HTR-8/SVneo (cell line): Measurements from ENCODE around the gene GORASP2.

Source experiments
- DNase-seq: peaks from one replicate; pipeline ENCODE4 v3.0.0; 2011; ENCODE audit warnings: low spot score, mixed read lengths; ENCODE audit not compliant: insufficient read length
- FAIRE-seq: peaks from 2 replicates; lab custom pipeline; 2011; peaks lifted over from hg19 to GRCh38; lab: Jason Lieb, UNC

Gene GORASP2

GRCh38 chr2:170953941-170954340, 24.9 kb downstream of the GORASP2 start:
- no peak for FAIRE-seq
- no peak for DNase-seq

- no peak for DNase-seq
- FAIRE-seq: no peak
These were observed 34.3 kb downstream of the GORASP2 start for GRCh38 chr2:170963386-170963785.

- no peak for FAIRE-seq
These were observed 36.6 kb downstream of the GORASP2 start for GRCh38 chr2:170965446-170966225.

GRCh38 chr2:170966648-170967396, 37.8 kb downstream of the GORASP2 start:
- FAIRE-seq: no peak
- DNase-seq: no peak

More at GRCh38 chr2:170965446-170966225, 36.6 kb downstream of the GORASP2 start:
- no peak for DNase-seq

GRCh38 chr2:170967553-170967952, 38.5 kb downstream of the GORASP2 start:
- FAIRE-seq: no peak
- no peak for DNase-seq

- DNase-seq (no peak), FAIRE-seq (no peak)
These were observed 39.4 kb downstream of the GORASP2 start for GRCh38 chr2:170968205-170969003.

GRCh38 chr2:170969030-170969429, 40.0 kb downstream of the GORASP2 start:
- no peak for FAIRE-seq
- DNase-seq: no peak

- no peak for FAIRE-seq
- DNase-seq: no peak
These were observed 40.9 kb downstream of the GORASP2 start for GRCh38 chr2:170969872-170970496.

GRCh38 chr2:170971071-170971470, 42.0 kb downstream of the GORASP2 start:
- FAIRE-seq (no peak), DNase-seq (no peak)

- no peak for FAIRE-seq
These were observed 43.5 kb downstream of the GORASP2 start for GRCh38 chr2:170972296-170973224.

GRCh38 chr2:170973225-170973491, 44.1 kb downstream of the GORASP2 start:
- FAIRE-seq: no peak

More at GRCh38 chr2:170972296-170973224, 43.5 kb downstream of the GORASP2 start:
- DNase-seq: no peak

GRCh38 chr2:170973492-170974303, 44.6 kb downstream of the GORASP2 start:
- FAIRE-seq (no peak), DNase-seq (peak; percentile 85)

More at GRCh38 chr2:170973225-170973491, 44.1 kb downstream of the GORASP2 start:
- DNase-seq: no peak

- DNase-seq: no peak
- FAIRE-seq: no peak
These were observed 45.4 kb downstream of the GORASP2 start for GRCh38 chr2:170974304-170974993.

- DNase-seq: no peak
- FAIRE-seq: no peak
These were observed 46.3 kb downstream of the GORASP2 start for GRCh38 chr2:170975127-170975942.

GRCh38 chr2:170975943-170976270, 46.9 kb downstream of the GORASP2 start:
- no peak for FAIRE-seq
- DNase-seq: no peak

- DNase-seq (no peak), FAIRE-seq (no peak)
These were observed 55.0 kb downstream of the GORASP2 start for GRCh38 chr2:170984079-170984478.

GRCh38 chr2:170985407-170985806, 56.4 kb downstream of the GORASP2 start:
- FAIRE-seq: no peak
- DNase-seq: no peak
